GM18873 (cell line): ENCODE measurements around the gene CACNA1I.
"Not testable (repeated sequence)": the region's sequence is repeated elsewhere in the genome, so short reads cannot be mapped to it uniquely, and the experiment has no call there.

Experiments
- ATAC-seq: cut with Tn5 transposase; IDR thresholded peaks from one replicate; pipeline ENCODE4 v1.9.1; 2021; ENCODE audit warnings: mild to moderate bottlenecking, moderate library complexity, moderate number of reproducible peaks; ENCODE audit not compliant: unreplicated experiment, low FRiP score

CACNA1I gene

DNA sequence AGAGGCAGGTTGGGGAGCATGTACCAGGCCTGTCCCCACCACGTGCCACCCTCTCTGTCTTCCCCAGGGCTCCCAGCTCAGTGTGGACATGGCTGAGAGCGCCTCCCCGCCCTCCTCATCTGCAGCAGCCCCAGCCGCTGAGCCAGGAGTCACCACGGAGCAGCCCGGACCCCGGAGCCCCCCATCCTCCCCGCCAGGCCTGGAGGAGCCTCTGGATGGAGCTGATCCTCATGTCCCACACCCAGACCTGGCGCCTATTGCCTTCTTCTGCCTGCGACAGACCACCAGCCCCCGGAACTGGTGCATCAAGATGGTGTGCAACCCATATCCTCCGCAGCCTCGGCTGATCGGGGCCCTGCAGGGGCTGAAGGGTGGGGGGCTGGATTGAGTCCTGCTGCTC, at the start of gene CACNA1I:
Gene CACNA1I, plus strand, starts transcription at position 89 of the 400 bp plus-strand sequence. Its CDS starts 0 bp downstream, at position 89.
- ATAC-seq = no peak

DNA sequence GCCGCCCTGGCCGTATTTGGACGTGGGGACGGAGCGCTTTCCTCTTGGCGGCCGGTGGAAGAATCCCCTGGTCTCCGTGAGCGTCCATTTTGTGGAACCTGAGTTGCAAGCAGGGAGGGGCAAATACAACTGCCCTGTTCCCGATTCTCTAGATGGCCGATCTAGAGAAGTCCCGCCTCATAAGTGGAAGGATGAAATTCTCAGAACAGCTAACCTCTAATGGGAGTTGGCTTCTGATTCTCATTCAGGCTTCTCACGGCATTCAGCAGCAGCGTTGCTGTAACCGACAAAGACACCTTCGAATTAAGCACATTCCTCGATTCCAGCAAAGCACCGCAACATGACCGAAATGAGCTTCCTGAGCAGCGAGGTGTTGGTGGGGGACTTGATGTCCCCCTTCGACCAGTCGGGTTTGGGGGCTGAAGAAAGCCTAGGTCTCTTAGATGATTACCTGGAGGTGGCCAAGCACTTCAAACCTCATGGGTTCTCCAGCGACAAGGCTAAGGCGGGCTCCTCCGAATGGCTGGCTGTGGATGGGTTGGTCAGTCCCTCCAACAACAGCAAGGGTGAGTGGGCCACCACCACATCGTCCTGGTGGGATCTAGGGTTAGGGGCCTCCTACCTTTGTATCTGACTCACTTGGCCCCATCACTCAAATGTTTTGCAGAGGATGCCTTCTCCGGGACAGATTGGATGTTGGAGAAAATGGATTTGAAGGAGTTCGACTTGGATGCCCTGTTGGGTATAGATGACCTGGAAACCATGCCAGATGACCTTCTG, 49.3 kb upstream of the CACNA1I start:
- ATAC-seq = not testable (repeated sequence)

DNA sequence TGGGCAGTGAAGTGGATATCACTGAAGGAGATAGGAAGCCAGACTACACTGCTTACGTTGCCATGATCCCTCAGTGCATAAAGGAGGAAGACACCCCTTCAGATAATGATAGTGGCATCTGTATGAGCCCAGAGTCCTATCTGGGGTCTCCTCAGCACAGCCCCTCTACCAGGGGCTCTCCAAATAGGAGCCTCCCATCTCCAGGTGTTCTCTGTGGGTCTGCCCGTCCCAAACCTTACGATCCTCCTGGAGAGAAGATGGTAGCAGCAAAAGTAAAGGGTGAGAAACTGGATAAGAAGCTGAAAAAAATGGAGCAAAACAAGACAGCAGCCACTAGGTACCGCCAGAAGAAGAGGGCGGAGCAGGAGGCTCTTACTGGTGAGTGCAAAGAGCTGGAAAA, 48.5 kb upstream of the CACNA1I start:
- not testable (repeated sequence) for ATAC-seq

DNA sequence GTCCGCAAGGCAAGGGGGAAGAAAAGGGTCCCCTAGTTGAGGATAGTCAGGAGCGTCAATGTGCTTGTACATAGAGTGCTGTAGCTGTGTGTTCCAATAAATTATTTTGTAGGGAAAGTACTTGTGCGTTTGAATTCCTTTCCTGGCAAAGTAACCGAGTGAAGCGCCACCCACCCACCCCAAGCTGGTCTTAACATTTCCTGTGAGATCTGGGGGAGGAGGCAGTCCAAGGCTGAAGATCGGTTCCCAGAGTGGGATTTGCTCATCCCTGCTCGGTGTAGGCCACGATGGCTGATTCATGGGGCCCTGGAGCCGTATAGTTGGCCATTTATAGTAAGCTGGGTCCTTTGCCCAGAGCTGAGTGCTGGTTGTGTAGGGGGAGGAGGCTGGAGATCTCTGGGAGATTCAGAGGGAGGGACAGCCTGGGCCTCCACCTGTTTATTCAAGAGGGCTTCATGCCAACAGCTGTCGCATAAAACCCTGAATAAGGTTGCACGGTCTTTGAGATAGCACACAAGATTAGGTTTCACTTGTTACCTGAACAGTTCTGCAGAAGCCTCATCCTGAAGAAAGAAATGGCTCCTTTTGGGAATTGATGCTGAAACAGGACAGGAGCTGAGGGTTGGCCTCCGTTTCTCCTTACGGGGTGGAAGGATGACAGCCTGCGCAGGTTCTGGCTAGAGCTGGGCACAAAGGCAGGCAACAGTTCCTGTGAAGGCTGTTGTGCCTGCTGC, 47.8 kb upstream of the CACNA1I start:
- no peak for ATAC-seq

DNA sequence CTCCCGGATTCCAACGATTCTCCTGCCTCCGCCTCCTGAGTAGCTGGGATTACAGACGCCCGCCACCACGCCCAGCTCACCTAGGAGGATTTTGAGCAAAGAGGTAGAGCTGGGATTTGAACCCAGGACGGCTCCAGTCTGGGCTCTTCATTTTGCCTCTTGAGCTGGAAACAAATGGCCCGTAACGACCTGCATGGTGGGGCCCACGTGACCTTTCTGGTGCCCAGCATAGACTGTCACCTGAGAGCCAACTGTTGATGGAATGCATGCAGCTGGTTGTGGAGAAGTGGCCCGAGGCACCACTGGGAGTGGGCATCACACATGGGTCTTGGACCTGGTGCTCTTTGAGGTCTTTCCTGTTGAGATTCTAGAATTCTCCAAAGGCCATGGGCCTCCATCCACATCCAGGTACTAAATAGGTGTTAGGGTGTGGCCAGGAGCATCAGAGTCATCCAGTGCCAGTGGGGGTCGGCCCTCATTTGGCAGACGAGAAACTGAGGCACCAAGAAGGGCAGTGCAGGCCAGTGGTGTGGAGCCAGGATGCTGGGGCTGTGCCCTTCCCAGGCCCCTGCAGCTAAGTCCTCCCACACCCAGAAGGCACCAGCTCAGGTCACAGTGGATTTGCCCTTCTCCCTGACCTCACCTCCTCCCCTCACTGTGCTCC, 46.3 kb upstream of the CACNA1I start:
- ATAC-seq = no peak

DNA sequence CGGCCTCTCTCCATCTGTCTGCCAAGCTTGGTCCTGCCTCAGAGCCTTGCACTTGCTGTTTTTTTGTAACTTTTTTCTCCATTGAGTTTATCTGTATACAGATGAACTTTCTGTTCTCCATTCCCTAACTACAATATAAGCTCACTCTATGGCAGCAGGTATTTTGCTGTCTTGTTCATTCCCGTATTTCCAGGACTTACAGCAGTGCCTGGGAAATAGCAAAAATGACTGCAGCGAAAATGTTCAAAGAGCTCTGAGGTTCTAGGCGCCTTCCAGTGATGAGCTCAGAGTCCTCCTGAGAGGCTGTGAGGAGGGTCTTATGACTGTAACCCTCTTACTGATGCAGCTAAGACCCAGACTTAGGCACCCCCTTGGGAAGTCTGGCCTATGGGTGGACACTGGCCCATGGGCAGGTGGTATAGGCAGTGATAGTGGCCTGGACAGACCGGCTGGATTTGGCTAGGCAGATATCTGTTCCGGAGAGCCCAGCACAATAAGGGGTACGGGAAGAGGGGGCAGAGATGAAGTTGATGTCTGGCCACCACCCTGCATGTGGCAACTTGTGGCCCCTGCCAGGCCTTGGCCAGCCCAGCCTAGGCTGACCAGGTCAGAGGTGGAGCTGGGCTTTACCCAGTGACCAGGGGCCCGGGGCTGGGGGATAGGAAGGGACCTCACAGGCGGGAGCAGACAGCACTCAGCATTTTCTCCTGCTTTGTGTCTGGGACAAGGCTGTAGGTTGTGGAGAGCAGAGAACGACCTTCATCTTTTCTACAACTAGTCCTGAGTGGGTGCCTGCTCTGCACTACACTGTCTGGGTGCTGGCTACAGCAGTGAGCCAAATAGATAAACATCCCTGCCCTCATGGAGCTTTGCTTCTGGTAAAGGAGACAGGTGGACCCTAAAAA, 45.5 kb upstream of the CACNA1I start:
- no peak for ATAC-seq

DNA sequence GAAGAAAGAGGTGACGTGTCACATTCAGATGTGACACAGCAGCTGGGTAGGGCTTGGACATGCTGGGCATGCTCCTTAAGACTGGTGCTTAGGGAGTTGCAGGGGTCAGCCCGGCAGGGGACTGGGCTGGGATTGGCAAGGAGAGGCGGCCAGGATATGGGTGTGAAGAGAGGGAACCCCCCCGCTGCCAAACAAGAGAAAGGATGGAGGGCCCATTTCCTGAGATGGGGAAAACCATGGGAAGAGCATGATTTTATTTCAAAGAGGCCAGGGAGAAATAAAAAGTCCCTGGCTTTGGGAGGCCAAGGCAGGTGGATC, 44.9 kb upstream of the CACNA1I start:
- ATAC-seq = no peak

DNA sequence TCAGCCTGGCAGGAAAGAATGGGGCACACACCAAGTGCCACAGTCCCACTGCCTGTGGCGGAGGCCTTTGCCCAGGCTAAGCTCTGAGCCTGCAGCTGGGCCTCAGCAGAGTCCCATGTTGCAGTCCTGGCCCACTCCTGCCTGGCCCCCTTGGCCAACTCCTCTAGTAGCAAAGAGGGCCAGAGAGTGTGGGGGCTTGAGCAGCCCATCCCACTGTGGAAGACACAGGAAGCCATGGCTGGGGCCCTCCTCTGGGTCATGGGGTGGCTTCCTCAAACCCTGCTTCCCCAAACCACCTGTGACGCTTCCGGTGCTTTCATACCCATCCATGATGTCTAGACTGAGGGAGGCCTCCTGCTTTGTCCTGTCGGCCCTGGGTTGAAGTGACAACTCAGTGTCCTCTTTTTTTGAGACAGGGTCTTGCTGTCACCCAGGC, 43.8 kb upstream of the CACNA1I start:
- no peak for ATAC-seq

DNA sequence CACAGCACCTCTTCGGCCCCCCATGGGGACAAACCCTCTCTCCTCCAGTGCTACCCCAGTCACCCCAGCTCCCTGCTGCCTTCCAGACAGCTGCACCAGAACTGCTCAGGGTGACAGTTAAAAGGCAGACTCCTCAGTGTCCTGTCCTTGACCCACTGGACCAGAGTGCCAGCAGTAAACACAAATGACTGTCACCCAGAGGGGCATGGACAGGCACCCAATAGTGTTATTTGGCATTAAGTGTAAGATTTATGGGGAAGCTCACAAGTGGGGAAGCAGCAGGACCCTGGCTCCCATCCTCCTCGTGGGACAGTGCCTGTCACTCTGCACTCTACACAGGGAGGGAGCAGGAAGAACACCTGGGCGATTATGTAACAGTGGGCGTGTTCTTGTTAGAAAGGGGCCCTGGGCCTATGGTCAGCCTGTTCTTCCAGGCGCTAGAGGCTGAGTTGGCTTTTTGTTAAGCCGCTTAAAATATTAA, 43.0 kb upstream of the CACNA1I start:
- ATAC-seq = no peak

DNA sequence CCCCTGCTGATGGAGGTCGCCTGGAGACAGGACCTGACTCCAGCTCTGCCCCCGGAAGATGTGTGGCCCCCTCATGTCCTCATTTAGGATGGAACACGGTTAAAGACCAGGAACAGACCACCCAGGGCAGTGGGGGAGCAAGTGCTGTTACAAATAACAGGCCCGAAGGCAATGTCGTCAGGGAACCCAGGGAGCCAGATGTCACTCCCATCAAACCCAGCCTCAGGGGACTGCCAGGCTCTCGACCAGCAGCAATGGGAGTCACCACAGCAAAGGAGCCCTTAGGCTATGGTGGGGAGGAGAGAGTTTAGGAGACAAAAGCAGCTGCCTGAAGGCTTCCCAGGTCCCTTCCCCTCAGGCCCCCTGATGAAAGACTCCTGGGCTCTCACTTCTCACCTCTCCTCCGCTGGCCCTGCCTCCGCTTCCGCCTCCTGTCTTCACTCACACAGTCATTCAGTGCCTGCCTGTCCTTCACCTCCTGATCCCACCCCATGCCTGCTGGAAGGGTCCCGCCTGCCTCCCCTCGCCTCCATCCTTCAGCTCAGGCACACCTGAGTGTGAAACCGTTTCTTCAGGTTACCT, 42.4 kb upstream of the CACNA1I start:
- ATAC-seq = no peak

DNA sequence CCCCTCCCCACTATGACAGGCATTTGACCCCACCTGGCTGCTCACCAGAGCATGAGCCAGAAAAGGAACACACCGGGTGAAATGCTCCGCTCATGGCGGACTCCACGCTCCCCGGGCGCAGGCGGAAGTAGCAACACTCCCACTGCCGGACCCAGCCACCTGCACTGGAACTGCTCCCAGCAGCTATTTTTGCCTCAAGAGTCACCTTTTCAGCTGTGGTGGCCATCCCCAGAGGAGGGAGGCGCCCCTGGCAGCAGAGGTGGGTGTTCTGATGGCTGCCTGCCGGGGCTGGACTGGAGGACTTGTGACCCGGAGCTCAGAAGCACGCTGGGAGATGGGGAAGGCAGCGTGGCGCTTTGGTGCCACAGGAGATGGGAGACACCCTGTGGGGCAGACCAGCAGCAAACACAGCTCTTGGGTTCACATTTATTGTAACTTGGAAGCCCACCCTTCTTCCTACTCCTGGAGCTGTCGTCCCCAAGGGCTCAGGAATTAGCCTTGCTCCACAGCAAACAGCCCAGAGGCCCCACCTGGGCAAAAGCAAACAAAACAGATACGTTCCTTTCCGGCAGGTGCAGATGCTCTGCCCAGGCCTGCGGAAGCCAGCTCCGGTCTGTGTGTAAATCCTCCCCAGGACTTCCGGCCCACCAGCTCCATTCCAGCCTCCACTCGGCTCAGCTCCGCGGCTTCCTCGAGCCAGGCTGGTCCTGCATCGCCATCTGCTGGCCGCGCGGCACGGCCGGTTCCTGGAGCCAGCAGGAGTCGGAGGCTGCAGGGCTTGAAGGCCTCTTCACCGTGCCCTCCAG, 41.7 kb upstream of the CACNA1I start:
- ATAC-seq = no peak

DNA sequence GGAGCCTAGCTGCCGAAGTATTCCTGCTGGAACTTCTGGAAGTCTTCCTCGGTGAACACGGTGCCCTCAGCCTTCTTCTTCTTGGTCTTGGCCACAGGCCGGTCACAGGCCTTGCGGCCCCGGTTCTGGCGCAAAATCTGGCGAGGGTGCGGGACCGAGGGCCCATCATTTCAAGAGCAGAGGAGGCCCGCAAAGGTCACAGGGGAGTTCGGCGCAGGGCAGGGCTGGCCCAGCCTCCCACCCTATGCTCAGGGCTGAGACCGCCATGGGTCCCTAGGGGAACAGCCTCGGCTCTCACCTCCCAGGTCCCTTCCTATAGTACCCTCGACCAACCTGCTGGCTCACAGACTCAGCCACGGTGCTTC, 41.1 kb upstream of the CACNA1I start:
- ATAC-seq = no peak

DNA sequence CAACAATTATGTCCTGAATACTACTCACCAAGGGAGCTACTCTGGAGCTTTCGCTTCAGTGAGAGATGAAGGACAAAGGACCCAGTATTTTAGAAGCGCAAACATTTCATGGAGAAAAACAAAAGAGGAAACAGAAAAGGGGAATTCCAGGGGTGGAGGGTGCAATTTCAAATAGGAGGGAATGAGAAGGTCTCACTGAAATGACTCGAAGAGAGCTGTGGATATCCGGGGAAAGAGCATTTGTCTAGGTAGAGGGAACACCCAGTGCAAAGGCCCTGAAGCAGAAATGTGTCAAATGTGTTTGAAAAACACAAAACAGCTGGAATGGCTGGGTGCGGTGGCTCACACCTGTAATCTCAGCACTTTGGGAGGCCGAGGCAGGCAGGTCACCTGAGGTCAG, 40.4 kb upstream of the CACNA1I start:
- no peak for ATAC-seq

DNA sequence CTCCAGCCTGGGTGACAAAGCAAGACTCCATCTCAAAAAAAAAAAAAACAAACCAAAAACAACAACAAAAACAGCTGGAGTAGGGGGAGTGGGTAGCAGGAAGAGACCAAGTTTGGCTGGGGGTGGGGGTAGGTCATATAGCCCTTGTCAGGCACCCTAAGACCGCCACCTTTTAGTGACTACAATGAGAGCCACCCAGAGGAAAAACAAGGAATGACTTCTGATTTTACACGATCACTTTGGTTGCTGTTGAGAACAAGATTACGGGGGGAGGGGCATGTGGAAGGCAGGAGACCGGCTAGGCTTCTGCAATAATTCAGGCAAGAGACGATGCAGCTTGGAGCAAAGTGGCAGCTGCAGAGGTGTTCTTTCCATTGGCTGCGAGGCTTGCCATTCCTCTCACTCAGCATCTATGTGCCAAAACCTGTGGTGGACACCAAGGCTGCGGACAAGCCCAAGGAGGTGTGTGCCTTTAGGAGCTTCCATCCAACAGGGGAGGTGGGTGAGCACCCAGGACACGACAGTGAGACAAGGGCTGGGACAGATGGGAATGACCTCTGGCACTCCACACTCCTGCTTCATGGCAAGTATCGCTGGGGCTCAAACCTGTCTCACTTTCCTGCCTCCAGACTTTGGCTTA, 39.7 kb upstream of the CACNA1I start:
- ATAC-seq = no peak

DNA sequence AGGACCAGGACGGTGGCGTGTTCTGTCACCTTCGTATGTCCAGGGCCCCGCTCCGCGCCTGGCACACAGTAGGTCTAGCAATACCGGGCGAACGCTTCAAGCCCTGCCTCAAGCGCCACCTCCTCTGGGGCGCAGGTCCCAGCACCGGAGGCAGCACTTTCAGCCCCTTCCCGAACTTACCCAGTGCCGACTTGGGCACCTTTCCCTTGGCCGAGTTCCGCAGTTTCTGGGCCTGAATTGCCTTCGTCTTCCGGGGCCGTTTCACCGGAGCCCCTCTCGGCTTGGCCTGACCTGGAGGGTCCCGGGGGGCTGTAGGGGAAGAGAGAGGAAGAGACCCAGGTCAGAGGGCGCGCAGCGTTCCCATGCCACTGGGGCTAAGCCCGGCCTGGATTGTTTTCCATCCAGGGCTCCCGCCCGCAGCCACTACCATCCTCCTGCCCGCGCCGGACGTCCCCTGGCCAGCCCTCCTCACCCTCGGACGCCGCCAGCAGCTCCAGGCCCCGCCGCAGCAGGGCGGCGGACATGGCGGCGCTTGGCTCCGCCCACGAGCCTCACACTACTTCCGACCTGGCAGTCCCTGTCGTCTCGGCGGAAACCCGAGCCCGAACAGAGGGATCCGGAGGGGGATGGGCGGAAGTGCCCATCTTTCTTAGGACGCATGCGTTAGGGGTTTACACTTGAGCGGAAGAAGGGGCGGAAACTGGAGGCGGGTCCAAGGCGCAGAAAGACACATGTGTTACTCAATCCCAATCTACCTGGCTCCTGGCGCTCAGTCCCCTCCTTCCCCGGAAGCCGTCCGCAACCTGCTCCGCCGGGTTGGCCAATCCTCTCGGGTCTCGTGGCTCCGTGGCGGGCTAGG, 38.1 kb upstream of the CACNA1I start, which contains the start of gene RPS19BP1:
Gene RPS19BP1, minus strand, starts transcription at position 534 of the 859 bp plus-strand sequence. Its CDS starts 10 bp downstream, at position 524.
- peak; percentile 81 for ATAC-seq

DNA sequence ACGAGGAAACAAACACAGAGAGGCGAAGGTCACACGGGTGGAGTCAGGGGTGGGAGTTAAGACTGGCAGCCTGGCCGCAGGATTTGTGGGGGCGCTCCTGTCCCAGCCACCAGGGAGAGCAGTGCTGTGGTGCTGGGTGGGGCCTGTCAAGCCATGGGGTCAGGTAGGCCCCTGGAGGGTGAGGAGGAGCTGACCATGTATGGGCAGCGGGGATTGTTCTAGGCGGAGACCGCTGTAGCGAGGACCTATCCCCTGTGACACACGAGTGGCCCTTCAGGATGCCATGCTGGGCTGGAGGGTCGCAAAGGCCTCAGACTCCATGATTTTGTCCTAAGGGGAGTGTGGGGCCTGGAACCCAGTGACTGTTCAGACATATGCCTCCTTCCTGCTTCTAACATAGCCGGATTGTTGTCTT, 36.5 kb upstream of the CACNA1I start:
- ATAC-seq = no peak

DNA sequence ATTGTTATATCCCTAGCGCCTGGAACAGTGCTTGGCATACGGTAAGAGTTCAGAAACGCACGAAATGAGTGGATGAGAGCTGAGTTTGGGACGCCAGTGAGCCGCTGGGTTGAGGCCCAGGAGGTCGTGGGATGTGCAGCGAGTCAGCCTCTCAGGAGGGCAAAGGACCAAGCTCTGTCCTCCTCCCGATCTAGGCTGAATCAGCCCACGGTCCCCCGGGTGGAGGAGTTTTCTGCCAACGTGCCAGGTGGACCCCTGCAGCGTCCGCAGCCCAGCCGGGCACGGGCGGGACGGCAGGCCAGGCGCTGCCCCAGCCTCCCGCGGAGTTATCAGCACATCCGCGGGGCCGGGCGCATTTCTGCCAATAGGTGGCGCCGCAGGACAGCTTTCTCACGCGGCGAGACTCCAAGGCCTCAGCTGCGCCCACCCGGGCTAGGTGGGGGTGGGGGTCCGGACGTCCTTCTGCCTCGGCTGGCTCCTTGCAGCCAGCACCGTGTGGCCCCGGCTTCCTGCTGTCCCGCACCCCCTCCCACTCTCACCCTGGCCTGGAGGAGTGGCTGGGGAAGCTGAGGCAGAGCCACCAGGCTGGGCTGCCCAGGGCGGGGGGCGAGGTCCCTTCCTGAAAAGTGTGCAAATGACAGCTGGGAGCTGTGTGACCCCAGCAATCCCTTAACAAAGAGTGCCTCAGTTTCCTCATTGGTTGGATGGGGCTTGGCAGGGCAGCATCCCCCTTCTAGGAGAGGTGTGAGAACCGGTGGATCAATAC, 35.8 kb upstream of the CACNA1I start:
- no peak for ATAC-seq
